Endothelial cell of umbilical vein (primary cell): ENCODE data around the gene PFN3. TPM values are rescaled to one million over a fixed set of nuclear protein-coding genes. Genes with fewer than 3 reads are reported as not detected.

Experiments
- BruUV-seq: library from RNA; stranded (reverse); fragments of 400-500 nt; replicated peaks from 2 replicates; lab custom pipeline; 2021; lab: Mats Ljungman, UMichigan
- CTCF ChIA-PET: fragments of 300-600, 350-600 bp; sonication (Branson Sonifier 250); formaldehyde crosslinking; loops from one replicate; lab custom pipeline; 2021; ENCODE audit warnings: antibody characterized with exemption, inconsistent platforms; lab: Charles Lee
- POLR2A ChIA-PET: fragments of 300-600, 350-600 bp; sonication (Branson Sonifier 250); formaldehyde crosslinking; loops from one replicate; lab custom pipeline; 2021; ENCODE audit warnings: antibody characterized with exemption, inconsistent platforms; lab: Charles Lee
- DNase-seq: peaks from one replicate; pipeline ENCODE4 v3.0.0-alpha.2; 2011; ENCODE audit warnings: low read depth, low spot score
- FAIRE-seq: peaks from 2 replicates; lab custom pipeline; 2011; peaks lifted over from hg19 to GRCh38; lab: Jason Lieb, UNC
- H2AFZ ChIP-seq: 2 replicates; pipeline ENCODE4 v1.6.0; 2012; ENCODE audit warnings: low read depth, low read length, control low read depth, inconsistent platforms
- H3K27ac ChIP-seq: 2 replicates; pipeline ENCODE4 v1.5.1; 2011; ENCODE audit warnings: low read depth, mild to moderate bottlenecking, control low read depth, low read length, moderate library complexity; ENCODE audit not compliant: insufficient read depth
- H3K27me3 ChIP-seq, 2 experiments: 2 replicates each; pipeline versions ENCODE4 v1.6.0 to v1.6.1; 2011; ENCODE audit warnings: low read length in 2 of 2, mixed read lengths in 1 of 2; ENCODE audit not compliant: control insufficient read depth in 2 of 2, insufficient read depth in 2 of 2
- H3K36me3 ChIP-seq, 2 experiments: 2 replicates in 1 of 2; 3 replicates in 1 of 2; pipeline ENCODE4 v1.5.1; 2011; ENCODE audit warnings: low read length in 2 of 2, mild to moderate bottlenecking in 1 of 2, moderate library complexity in 1 of 2; ENCODE audit not compliant: control insufficient read depth in 2 of 2, insufficient read depth in 2 of 2; ENCODE audit errors: extremely low read depth in 1 of 2
- H3K4me1 ChIP-seq: 3 replicates; pipeline ENCODE4 v1.5.1; 2011; ENCODE audit warnings: mild to moderate bottlenecking, low read length; ENCODE audit not compliant: control insufficient read depth, insufficient read depth; ENCODE audit errors: extremely low read depth
- H3K4me2 ChIP-seq: 2 replicates; pipeline ENCODE4 v1.6.1; 2011; ENCODE audit warnings: low read length, control low read depth, mixed read lengths; ENCODE audit not compliant: insufficient read depth
- H3K4me3 ChIP-seq, 3 experiments: fragments of 200-600 bp in 1 of 3; sonication (generic), shearing (Covaris generic) in 1 of 3; replicated peaks in 1 of 3; 2 replicates each; pipeline ENCODE4 v1.5.1; 2011 to 2016; ENCODE audit warnings: control low read depth in 3 of 3, low read length in 3 of 3, mild to moderate bottlenecking in 2 of 3, inconsistent platforms in 1 of 3, low read depth in 1 of 3, moderate library complexity in 1 of 3; ENCODE audit not compliant: insufficient read depth in 1 of 3
- H3K79me2 ChIP-seq: 2 replicates; pipeline ENCODE4 v1.6.0; 2012; ENCODE audit warnings: low read length, inconsistent platforms; ENCODE audit not compliant: control insufficient read depth, insufficient read depth
- H3K9ac ChIP-seq: replicated peaks from 2 replicates; pipeline ENCODE3; 2011; ENCODE audit warnings: low read length, control low read depth; ENCODE audit not compliant: insufficient read depth; ENCODE audit errors: extremely low read depth
- H3K9me1 ChIP-seq: replicated peaks from 3 replicates; pipeline ENCODE4 v1.6.0; 2011; ENCODE audit warnings: mild to moderate bottlenecking, low read length; ENCODE audit not compliant: control insufficient read depth, insufficient read depth; ENCODE audit errors: extremely low read depth
- H3K9me3 ChIP-seq: replicated peaks from 2 replicates; pipeline ENCODE4 v1.5.1; 2012; ENCODE audit warnings: low read length, inconsistent platforms; ENCODE audit not compliant: control insufficient read depth, insufficient read depth
- H4K20me1 ChIP-seq: replicated peaks from 2 replicates; pipeline ENCODE3; 2011; ENCODE audit warnings: mild to moderate bottlenecking, low read length; ENCODE audit not compliant: control insufficient read depth, insufficient read depth; ENCODE audit errors: extremely low read depth
- EZH2 ChIP-seq: IDR thresholded peaks from 2 replicates; pipeline ENCODE4 v1.6.1; 2012; ENCODE audit warnings: borderline replicate concordance, low read depth, mild to moderate bottlenecking, moderate library complexity, low read length, inconsistent platforms; ENCODE audit not compliant: severe bottlenecking
- FOS ChIP-seq: IDR thresholded peaks from 2 replicates; pipeline ENCODE4 v1.6.1; 2011; ENCODE audit warnings: mild to moderate bottlenecking, low read length, moderate library complexity, borderline replicate concordance; ENCODE audit not compliant: insufficient read depth
- GATA2 ChIP-seq: IDR thresholded peaks from 2 replicates; pipeline ENCODE4 v1.7.0; 2011; ENCODE audit warnings: low read depth, mild to moderate bottlenecking, moderate library complexity, mixed read lengths, low read length; ENCODE audit not compliant: insufficient read length, insufficient read depth
- JUN ChIP-seq: IDR thresholded peaks from 2 replicates; pipeline ENCODE4 v1.6.1; 2011; ENCODE audit warnings: borderline replicate concordance, low read depth; ENCODE audit not compliant: insufficient read length, insufficient read depth
- MYC ChIP-seq: IDR thresholded peaks from one replicate; pipeline ENCODE4 v1.6.1; 2011; ENCODE audit warnings: mild to moderate bottlenecking, low read depth, low read length
- POLR2A ChIP-seq: IDR thresholded peaks from 2 replicates; pipeline ENCODE4 v1.6.1; 2012; ENCODE audit warnings: low read depth, mild to moderate bottlenecking, control low read depth, low read length
- POLR2AphosphoS5 ChIP-seq: IDR thresholded peaks from 2 replicates; pipeline ENCODE4 v1.6.1; 2012; ENCODE audit warnings: low read depth, mild to moderate bottlenecking, control low read depth, low read length, moderate library complexity; ENCODE audit not compliant: insufficient read depth
- dilution Hi-C: fragments of 300-500 bp; cut with MboI; formaldehyde crosslinking; loops from one replicate; pipeline ENCODE4 v1.15.0; 2019; ENCODE audit warnings: low sequenced_read_pairs; ENCODE audit not compliant: extremely low pct_ligation_motif_present
- intact Hi-C: fragments of 100-400 bp; cut with micrococcal nuclease; formaldehyde crosslinking; loops from one replicate; pipeline ENCODE4 v1.10.0; 2022
- polyA plus RNA-seq, 4 experiments: library from polyadenylated mRNA; depleted of rRNA in 3 of 4; stranded (reverse) in 3 of 4; unstranded in 1 of 4; fragments of >200 nt; gene quantifications; 2 replicates each; pipeline versions ENCODE4 v1.2.1 to v1.2.3, GENCODE V29; 2011 to 2012; ENCODE audit warnings: missing spikeins in 1 of 4
- total RNA-seq: library from RNA; stranded (reverse); gene quantifications from 2 replicates; pipeline ENCODE4 v1.2.3, GENCODE V29; 2021
- TF ChIP-seq, protein P1 (sequence below), 2 donors: IDR thresholded peaks; 1 replicate in 1 of 2; 2 replicates in 1 of 2; pipeline ENCODE4 v1.5.1; 2011; ENCODE audit warnings: low read length in 2 of 2, mild to moderate bottlenecking in 2 of 2, moderate library complexity in 2 of 2, control low read depth in 1 of 2, inconsistent platforms in 1 of 2, low read depth in 1 of 2; ENCODE audit not compliant: insufficient read depth in 1 of 2; ENCODE audit errors: extremely low read depth in 1 of 2
- TF ChIP-seq, protein P2 (sequence below): IDR thresholded peaks from 2 replicates; pipeline ENCODE4 v1.6.1; 2011; ENCODE audit not compliant: insufficient read depth, insufficient read length

The PFN3 gene
- total and polyA plus RNA-seq, 2 donors (not counting 3 experiments of a cell fraction or from before 2014, with no cell fraction given): not detected

DNA sequence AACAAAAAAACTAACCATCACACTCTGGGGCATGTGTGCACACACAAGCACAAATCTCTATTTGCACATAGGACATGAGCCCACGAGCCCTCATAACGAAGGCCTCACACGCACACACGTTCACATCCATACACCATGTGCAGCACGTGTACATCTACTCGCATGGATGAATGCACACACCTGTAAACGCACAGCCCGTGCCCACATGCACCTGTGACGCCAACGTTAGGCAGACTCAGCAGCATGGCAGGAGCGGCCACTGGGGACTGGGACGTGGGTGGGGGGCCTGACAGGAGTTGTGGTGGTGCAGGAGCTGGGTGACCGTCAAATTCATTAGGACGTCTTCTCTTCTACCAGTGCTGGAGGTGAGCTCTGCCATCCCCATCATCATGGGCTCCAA is 13.1 kb downstream of the PFN3 start:
- no peaks in the 10 kb centered on the region for H3K36me3 ChIP-seq
- dilution Hi-C loops: no loop called here
- H3K9ac ChIP-seq: no peak overlapping the region
- no peaks in the 10 kb centered on the region for H4K20me1 ChIP-seq
- intact Hi-C loops: no loop called here
- POLR2A ChIA-PET: no interaction called here
- no peaks in the 10 kb centered on the region for H3K9me3 ChIP-seq
- no peak overlapping the region for H3K4me2 ChIP-seq
- CTCF ChIA-PET: interaction anchor here (1.1 to 4.2 kb wide), 3 partner anchors 15 to 17 kb away, joined by 4 to 138 read pairs (median 7); partner anchors contain the start of gene PFN3
- no peaks in the 10 kb centered on the region for H3K79me2 ChIP-seq
- no peaks in the 10 kb centered on the region for H3K9me1 ChIP-seq
- H3K4me3 ChIP-seq: no peak overlapping the region
- BruUV-seq: no TSS peak
- no peak overlapping the region for H3K27ac ChIP-seq
- TF ChIP-seq, protein P1, sequence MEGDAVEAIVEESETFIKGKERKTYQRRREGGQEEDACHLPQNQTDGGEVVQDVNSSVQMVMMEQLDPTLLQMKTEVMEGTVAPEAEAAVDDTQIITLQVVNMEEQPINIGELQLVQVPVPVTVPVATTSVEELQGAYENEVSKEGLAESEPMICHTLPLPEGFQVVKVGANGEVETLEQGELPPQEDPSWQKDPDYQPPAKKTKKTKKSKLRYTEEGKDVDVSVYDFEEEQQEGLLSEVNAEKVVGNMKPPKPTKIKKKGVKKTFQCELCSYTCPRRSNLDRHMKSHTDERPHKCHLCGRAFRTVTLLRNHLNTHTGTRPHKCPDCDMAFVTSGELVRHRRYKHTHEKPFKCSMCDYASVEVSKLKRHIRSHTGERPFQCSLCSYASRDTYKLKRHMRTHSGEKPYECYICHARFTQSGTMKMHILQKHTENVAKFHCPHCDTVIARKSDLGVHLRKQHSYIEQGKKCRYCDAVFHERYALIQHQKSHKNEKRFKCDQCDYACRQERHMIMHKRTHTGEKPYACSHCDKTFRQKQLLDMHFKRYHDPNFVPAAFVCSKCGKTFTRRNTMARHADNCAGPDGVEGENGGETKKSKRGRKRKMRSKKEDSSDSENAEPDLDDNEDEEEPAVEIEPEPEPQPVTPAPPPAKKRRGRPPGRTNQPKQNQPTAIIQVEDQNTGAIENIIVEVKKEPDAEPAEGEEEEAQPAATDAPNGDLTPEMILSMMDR (IDR thresholded peaks at IDR 0.05; ENCODE audit: extremely low read depth in 1 of 2, insufficient read depth in 1 of 2, low read depth in 1 of 2, low read length in 2 of 2): no peak
- no peak for TF ChIP-seq EZH2
- TF ChIP-seq, protein P2, sequence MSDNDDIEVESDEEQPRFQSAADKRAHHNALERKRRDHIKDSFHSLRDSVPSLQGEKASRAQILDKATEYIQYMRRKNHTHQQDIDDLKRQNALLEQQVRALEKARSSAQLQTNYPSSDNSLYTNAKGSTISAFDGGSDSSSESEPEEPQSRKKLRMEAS: no peak
- TF ChIP-seq POLR2AphosphoS5: no peak
- no peak for TF ChIP-seq POLR2A
- TF ChIP-seq JUN: no peak
- TF ChIP-seq MYC: no peak
- no peak for TF ChIP-seq FOS
- TF ChIP-seq GATA2: no peak
- no peaks in the 10 kb centered on the region for H3K4me1 ChIP-seq
- no peak for DNase-seq
- peaks cover 0 to 4% of the 10 kb centered on the region in 2 experiments for H3K27me3 ChIP-seq
- H2AFZ ChIP-seq: no peak overlapping the region
- no peak for FAIRE-seq
